K562 (cell line): Measurements from ENCODE around the gene FOXR1. TPM values are rescaled to one million over a fixed set of nuclear protein-coding genes. Genes with fewer than 3 reads are reported as not detected.

ENCODE experiments used
- ATAC-seq: fragments of 200-7000 bp; cut with Tn5 transposase; 3 replicates; pipeline ENCODE4 v1.9.1; 2020; ENCODE audit warnings: moderate library complexity
- BruUV-seq: library from RNA; stranded (reverse); fragments of 400-500 nt; replicated peaks from 2 replicates; lab custom pipeline; 2021; lab: Mats Ljungman, UMichigan
- CTCF ChIA-PET: fragments of 300-600 bp; formaldehyde crosslinking; extraction: SDS; loops from one replicate; lab custom pipeline; 2021; ENCODE audit warnings: low intra/inter-chr PET ratio; lab: Yijun Ruan, JAX
- POLR2A ChIA-PET: fragments of 300-600, 350-650 bp; sonication (Branson Sonifier 250); formaldehyde crosslinking; extraction: SDS; loops from one replicate; lab custom pipeline; 2021; ENCODE audit warnings: antibody characterized with exemption, inconsistent platforms; lab: Yijun Ruan, JAX
- DNase-seq, 4 experiments: peaks; one replicate each; pipeline versions ENCODE4 v3.0.0 to v3.0.0-alpha.2; 2011 to 2018; ENCODE audit warnings: low spot score in 3 of 4, mixed read lengths in 3 of 4; ENCODE audit errors: extremely low read depth in 1 of 4
- FAIRE-seq: peaks from 2 replicates; lab custom pipeline; 2011; peaks lifted over from hg19 to GRCh38; lab: Jason Lieb, UNC
- H2AFZ ChIP-seq: 2 replicates; pipeline ENCODE4 v1.6.0; 2011; ENCODE audit warnings: low read depth, low read length, control low read depth, inconsistent platforms
- H3K27ac ChIP-seq: fragments of 200-600 bp; 3 replicates; pipeline ENCODE4 v1.8.0; 2011; ENCODE audit warnings: low read depth, mild to moderate bottlenecking, control low read depth, inconsistent platforms, low read length, moderate library complexity, mixed read lengths; ENCODE audit errors: extremely low read depth
- H3K27me3 ChIP-seq, 2 experiments: fragments of 300-600 bp in 1 of 2; 2 replicates in 1 of 2; 3 replicates in 1 of 2; pipeline versions ENCODE4 v1.6.0 to v1.8.0; 2011; ENCODE audit warnings: inconsistent platforms in 2 of 2, low read length in 2 of 2, mild to moderate bottlenecking in 1 of 2, mixed read lengths in 1 of 2, moderate library complexity in 1 of 2; ENCODE audit not compliant: control insufficient read depth in 2 of 2, insufficient read depth in 2 of 2
- H3K36me3 ChIP-seq: fragments of 300-600 bp; 3 replicates; pipeline ENCODE4 v1.8.0; 2011; ENCODE audit warnings: mild to moderate bottlenecking, low read length, inconsistent platforms; ENCODE audit not compliant: control insufficient read depth, insufficient read depth
- H3K4me1 ChIP-seq, 2 experiments: fragments of 200-600 bp in 1 of 2; replicated peaks in 1 of 2; 2 replicates in 1 of 2; 3 replicates in 1 of 2; pipeline versions ENCODE4 v1.5.1 to v1.8.0; 2011; ENCODE audit warnings: inconsistent platforms in 2 of 2, low read length in 2 of 2, mild to moderate bottlenecking in 1 of 2, mixed read lengths in 1 of 2, moderate library complexity in 1 of 2; ENCODE audit not compliant: control insufficient read depth in 2 of 2, insufficient read depth in 2 of 2
- H3K4me2 ChIP-seq: 2 replicates; pipeline ENCODE4 v1.6.1; 2011; ENCODE audit warnings: low read length, control low read depth, inconsistent platforms, mixed read lengths; ENCODE audit not compliant: insufficient read depth
- H3K4me3 ChIP-seq: fragments of 200-600 bp; sonication (generic), shearing (Covaris generic); 2 replicates; pipeline ENCODE4 v1.5.1; 2016; ENCODE audit warnings: control low read depth, inconsistent platforms
- H3K79me2 ChIP-seq: fragments of 200-600 bp; 3 replicates; pipeline ENCODE4 v1.8.0; 2011; ENCODE audit warnings: low read length, inconsistent platforms; ENCODE audit not compliant: control insufficient read depth, insufficient read depth
- H3K9ac ChIP-seq, 2 experiments: 2 replicates each; pipeline versions ENCODE4 v1.6.0 to v1.6.1; 2011; ENCODE audit warnings: low read depth in 2 of 2, low read length in 2 of 2, control low read depth in 1 of 2, inconsistent platforms in 1 of 2, mild to moderate bottlenecking in 1 of 2, mixed read lengths in 1 of 2; ENCODE audit not compliant: insufficient read depth in 1 of 2
- H3K9me1 ChIP-seq: one replicate; pipeline ENCODE4 v1.6.0; 2011; ENCODE audit warnings: inconsistent platforms, mild to moderate bottlenecking, low read length, moderate library complexity; ENCODE audit not compliant: control insufficient read depth, insufficient read depth
- H3K9me3 ChIP-seq: replicated peaks from 2 replicates; pipeline ENCODE4 v1.5.1; 2011; ENCODE audit warnings: low read depth, low read length, inconsistent platforms; ENCODE audit not compliant: control insufficient read depth, insufficient read depth
- H4K20me1 ChIP-seq: replicated peaks from 2 replicates; pipeline ENCODE4 v1.6.1; 2011; ENCODE audit warnings: low read length, inconsistent platforms, mixed read lengths; ENCODE audit not compliant: control insufficient read depth, insufficient read depth
- CEBPZ ChIP-seq: fragments of 150-350 bp; IDR thresholded peaks from 2 replicates; pipeline ENCODE4 v1.6.1; 2014; ENCODE audit warnings: low read depth, mild to moderate bottlenecking, low read length, borderline replicate concordance
- DMBX1 ChIP-seq: fragments of 250-450 bp; sonication (Bioruptor Pico); IDR thresholded peaks from 2 replicates; pipeline ENCODE4 v1.8.0; 2022; ENCODE audit warnings: inconsistent platforms, mild to moderate bottlenecking, moderate library complexity, borderline replicate concordance
- E2F8 ChIP-seq: fragments of 450-650 bp; IDR thresholded peaks from 2 replicates; pipeline ENCODE4 v1.7.1; 2018; ENCODE audit warnings: mild to moderate bottlenecking, low read depth; ENCODE audit not compliant: partially characterized antibody
- GABPB2 ChIP-seq: fragments of 250-450 bp; sonication (Bioruptor Pico); conservative IDR thresholded peaks from 2 replicates; pipeline ENCODE4 v1.5.1; 2021; ENCODE audit warnings: mild to moderate bottlenecking
- GTF2B ChIP-seq: IDR thresholded peaks from 2 replicates; pipeline ENCODE4 v1.6.1; 2011; ENCODE audit not compliant: insufficient read length; ENCODE audit errors: extremely low read depth
- MAZ ChIP-seq, 2 experiments: fragments of 450-650 bp in 1 of 2; sonication (generic) in 1 of 2; formaldehyde crosslinking; IDR thresholded peaks in 1 of 2; conservative IDR thresholded peaks in 1 of 2; 2 replicates each; pipeline versions ENCODE4 v1.4.0 to v1.5.0; 2020; ENCODE audit warnings: mild to moderate bottlenecking in 1 of 2, missing genetic modification reagents in 1 of 2
- RFX1 ChIP-seq: fragments of 450-650 bp; IDR thresholded peaks from 2 replicates; pipeline ENCODE4 v1.6.1; 2016; ENCODE audit warnings: mild to moderate bottlenecking, moderate library complexity
- SMAD1 ChIP-seq: fragments of 150-350 bp; IDR thresholded peaks from 2 replicates; pipeline ENCODE4 v1.6.1; 2014; ENCODE audit warnings: low read length, low read depth; ENCODE audit not compliant: partially characterized antibody
- SMAD4 ChIP-seq: fragments of 250-450 bp; sonication (Bioruptor Pico); conservative IDR thresholded peaks from 2 replicates; pipeline ENCODE4 v1.8.0; 2021; ENCODE audit warnings: inconsistent platforms, mild to moderate bottlenecking, moderate library complexity
- SOX6 ChIP-seq: fragments of 450-650 bp; IDR thresholded peaks from 2 replicates; pipeline ENCODE4 v1.6.1; 2014; ENCODE audit warnings: mild to moderate bottlenecking
- TEAD2 ChIP-seq: fragments of 450-650 bp; IDR thresholded peaks from 2 replicates; pipeline ENCODE4 v1.6.1; 2016; ENCODE audit warnings: missing genetic modification characterization, control low read depth, missing compliant biosample characterization
- U2AF2 ChIP-seq: fragments of 200-400 bp; formaldehyde crosslinking; optimal IDR thresholded peaks from 2 replicates; pipeline ENCODE3; 2017; ENCODE audit warnings: low read depth, mild to moderate bottlenecking, low read length
- XRCC3 ChIP-seq: fragments of 450-650 bp; IDR thresholded peaks from 2 replicates; pipeline ENCODE4 v1.6.1; 2017; ENCODE audit warnings: mild to moderate bottlenecking, moderate library complexity
- ZNF76 ChIP-seq: fragments of 250-450 bp; sonication (Bioruptor Pico); IDR thresholded peaks from 2 replicates; pipeline ENCODE4 v1.4.0; 2020; ENCODE audit warnings: mild to moderate bottlenecking, moderate library complexity, borderline replicate concordance
- WGBS: fragments of 100-300 bp; shearing (Covaris generic); methylation state at CpG from one replicate; pipeline ENCODE4 v1.1.6; 2016; ENCODE audit warnings: low coverage, mixed read lengths; ENCODE audit not compliant: insufficient coverage; ENCODE audit errors: missing lambda C conversion rate; 5-methylcytosine and 5-hydroxymethylcytosine counted together
- in situ Hi-C: fragments of 300-500 bp; cut with MboI; formaldehyde crosslinking; loops from 4 replicates; pipeline ENCODE4 v1.15.0; 2018; ENCODE audit warnings: inconsistent platforms, mixed read lengths
- intact Hi-C: fragments of 100-400 bp; cut with micrococcal nuclease; formaldehyde crosslinking; loops from 2 replicates; pipeline ENCODE4 v1.14.2; 2022
- polyA plus RNA-seq, 8 experiments: library from polyadenylated mRNA; depleted of rRNA in 4 of 8; stranded (reverse) in 5 of 8; unstranded in 3 of 8; fragments of >200 nt; fragmentation: Nextera tagmentation in 2 of 8; fragmentation: Illumina TruSeq in 1 of 8; extraction: Ambion mirVana in 2 of 8; extraction: Trizol in 1 of 8; gene quantifications; 2 replicates each; pipeline versions ENCODE4 v1.2.1 to v1.2.3, GENCODE V29; 2011 to 2014; ENCODE audit warnings: inconsistent platforms in 1 of 8, missing spikeins in 1 of 8
- total RNA-seq, 7 experiments: library from RNA; depleted of rRNA in 6 of 7; stranded (reverse); fragments of >200 nt in 6 of 7; fragmentation: Illumina TruSeq in 2 of 7; extraction: Trizol in 2 of 7; gene quantifications; 2 replicates each; pipeline versions ENCODE4 v1.2.1 to v1.2.3, GENCODE V29; 2011 to 2021; ENCODE audit warnings: low replicate concordance in 1 of 7

The FOXR1 gene
- total and polyA plus RNA-seq, 9 of the 15 experiments (the other 6 are each of a cell fraction or from before 2014, with no cell fraction given): not detected

- intact Hi-C loops: loop anchor here (1.0 to 5.0 kb wide), 5 partner anchors 20 to 395 kb away; partner anchors contain the start of gene UPK2
- TF ChIP-seq GABPB2 (CRISPR knock-in tag) (no peak), XRCC3 (no peak), RFX1 (no peak), SMAD1 (peak; percentile 9), ZNF76 (CRISPR knock-in tag) (no peak), CEBPZ (no peak), SOX6 (no peak), U2AF2 (no peak), E2F8 (no peak), SMAD4 (CRISPR knock-in tag) (no peak), MAZ (CRISPR knock-in tag; conservative IDR thresholded peaks at IDR 0.05 in 1 of 2, IDR thresholded peaks at IDR 0.05 in 1 of 2) (no peak), DMBX1 (CRISPR knock-in tag) (no peak), TEAD2 (tag) (no peak), GTF2B (no peak)
These were observed 43.9 kb upstream of the FOXR1 start for GRCh38 chr11:118927554-118928100.

More at GRCh38 chr11:118927554-118928100, 43.9 kb upstream of the FOXR1 start:
- no peak for DNase-seq
- ATAC-seq: no peak
- peaks cover 24 to 67% of the 10 kb centered on the region in 2 experiments for H3K4me1 ChIP-seq
- peak overlapping the region; percentile 96 for H2AFZ ChIP-seq
- POLR2A ChIA-PET: interaction anchor here (0.5 to 1.3 kb wide), 4 partner anchors 17 to 385 kb away, joined by 3 to 5 read pairs (median 3); no protein-coding TSS in a partner anchor
- peak overlapping the region; percentile 68 to 91 for H3K9ac ChIP-seq
- no peaks in the 10 kb centered on the region for H4K20me1 ChIP-seq
- peak overlapping the region; percentile 15; the same call in 1 of the 3 replicates for H3K27ac ChIP-seq
- in situ Hi-C loops: no loop called here
- H3K27me3 ChIP-seq: no peaks in the 10 kb centered on the region
- FAIRE-seq: no peak
- peak overlapping the region; percentile 91 for H3K4me2 ChIP-seq
- WGBS: 7% methylated on average over 7 of the region's 7 CpGs
- CTCF ChIA-PET: interaction anchor here (0.6 to 3.8 kb wide), 4 partner anchors 19 to 268 kb away, joined by 3 to 18 read pairs (median 8); no protein-coding TSS in a partner anchor
- H3K4me3 ChIP-seq: peak overlapping the region; percentile 64; the same call in 1 of the 2 replicates
- H3K36me3 ChIP-seq: no peaks in the 10 kb centered on the region
- H3K9me3 ChIP-seq: no peaks in the 10 kb centered on the region
- no TSS peak for BruUV-seq
- peaks cover 27% of the 10 kb centered on the region for H3K79me2 ChIP-seq
- H3K9me1 ChIP-seq: no peaks in the 10 kb centered on the region
